Fibroblast of skin of left quadriceps (primary cell): Measurements from ENCODE around the gene NUDT21.
"Not testable (repeated sequence)": the region's sequence is repeated elsewhere in the genome, so short reads cannot be mapped to it uniquely, and the experiment has no call there.

Experiments
- DNase-seq, 2 experiments: peaks; one replicate each; pipeline ENCODE4 v3.0.0-alpha.2; 2013; ENCODE audit warnings: low read depth in 2 of 2

NUDT21 gene

GRCh38 chr16:56380778-56381485 is 70.2 kb downstream of the NUDT21 start:
- DNase-seq: not testable (repeated sequence)
